ENCODE data around the gene HFM1. TPM values are rescaled to one million over a fixed set of nuclear protein-coding genes. Genes with fewer than 3 reads are reported as not detected.
A peak's percentile ranks its signal among the peaks of the same experiment; 100 is the strongest.

The HFM1 gene
- total and polyA plus RNA-seq, 9 of the 15 experiments (the other 6 are each of a cell fraction or from before 2014, with no cell fraction given), result 1.5 to 6.4 (median 3.7) TPM

DNA sequence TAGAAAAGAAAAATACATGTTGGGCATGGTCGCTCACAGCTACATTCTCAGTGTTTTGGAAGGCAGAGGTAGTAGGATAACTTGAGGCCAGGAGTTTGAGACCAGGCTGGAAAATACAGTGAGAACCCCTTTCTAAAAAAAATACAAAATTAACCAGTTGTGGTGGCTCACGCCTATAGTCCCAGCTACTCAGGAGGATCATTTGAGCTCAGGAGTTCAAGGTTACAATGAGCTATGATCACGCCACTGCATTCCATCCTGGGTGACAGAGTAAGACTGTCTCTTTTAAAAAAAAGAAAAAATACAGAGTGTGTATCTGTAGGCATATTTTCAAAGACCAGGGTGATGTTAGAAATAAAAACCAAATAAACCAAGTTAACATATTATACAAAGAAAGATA, 57.8 kb downstream of the HFM1 start (continued):
- TF ChIP-seq TSC22D4 (tag; IDR thresholded peaks at IDR 0.05) (no peak), TAF1 (IDR thresholded peaks at IDR 0.05; ENCODE audit: control insufficient read depth, extremely low read depth, insufficient read depth, low read length, severe bottlenecking) (no peak), ZNF146 (CRISPR knock-in tag; IDR thresholded peaks at IDR 0.05; ENCODE audit: unreplicated experiment) (no peak), ZFPM2 (CRISPR knock-in tag; IDR thresholded peaks at IDR 0.05) (no peak), ZNF184 (CRISPR knock-in tag; IDR thresholded peaks at IDR 0.05) (no peak), ZKSCAN1 (IDR thresholded peaks at IDR 0.05; ENCODE audit: low read depth, low read length) (no peak), CBX5 (IDR thresholded peaks at IDR 0.05; ENCODE audit: borderline replicate concordance, low read depth) (no peak), BCL6 (CRISPR knock-in tag; IDR thresholded peaks at IDR 0.05) (no peak), NR2C1 (IDR thresholded peaks at IDR 0.05) (no peak), NR2C1 (tag; IDR thresholded peaks at IDR 0.05) (no peak), NFIX (CRISPR knock-in tag; IDR thresholded peaks at IDR 0.05; ENCODE audit: low read depth) (no peak), SMAD1 (IDR thresholded peaks at IDR 0.05; ENCODE audit: low read depth, low read length, partially characterized antibody) (no peak)

GRCh38 chr1:91345395-91346005, 59.1 kb downstream of the HFM1 start:
- DNase-seq (ENCODE audit: extremely low read depth in 1 of 4, low spot score in 3 of 4), result no peak
- no peak overlapping the region for H3K9ac ChIP-seq (ENCODE audit: insufficient read depth in 1 of 2, low read depth in 2 of 2, low read length in 2 of 2)
- H3K4me1 ChIP-seq (replicated peaks in 1 of 2; ENCODE audit: control insufficient read depth in 2 of 2, insufficient read depth in 2 of 2, low read length in 2 of 2), result 0 out of 5 replicates have a peak, but pooled peaks cover 0 to 2% of the 10 kb centered on the region in 2 experiments
- H3K27ac ChIP-seq (ENCODE audit: extremely low read depth, low read depth, low read length), result no peak overlapping the region
- intact Hi-C loops (cut with micrococcal nuclease), result no loop called here
- FAIRE-seq, result no peak
- CTCF ChIA-PET (ENCODE audit: low intra/inter-chr PET ratio), result interaction anchor here (0.6 kb wide), 1 partner anchor 59 kb away, joined by 3 read pairs; no protein-coding TSS in a partner anchor
- no peak for ATAC-seq
- H3K4me2 ChIP-seq (ENCODE audit: insufficient read depth, low read length), result no peak overlapping the region
- no peaks in the 10 kb centered on the region for H3K27me3 ChIP-seq (ENCODE audit: control insufficient read depth in 2 of 2, insufficient read depth in 2 of 2, low read length in 2 of 2)
- in situ Hi-C loops (cut with MboI), result no loop called here
- no peaks in the 10 kb centered on the region for H3K36me3 ChIP-seq (ENCODE audit: control insufficient read depth, insufficient read depth, low read length)
- H3K4me3 ChIP-seq, result no peak overlapping the region
- no peak overlapping the region for H2AFZ ChIP-seq (ENCODE audit: low read depth, low read length)
- 47% methylated on average over 4 of the region's 4 CpGs for WGBS (ENCODE audit: insufficient coverage, low coverage, missing lambda C conversion rate)
- no TSS peak for BruUV-seq (replicated peaks)
- no peaks in the 10 kb centered on the region for H3K9me1 ChIP-seq (ENCODE audit: control insufficient read depth, insufficient read depth, low read length)
- TF ChIP-seq C11orf30 (IDR thresholded peaks at IDR 0.05; ENCODE audit: low read depth) (peak; percentile 95), MAFG (tag; conservative IDR thresholded peaks at IDR 0.05) (peak; percentile 92), MAFF (IDR thresholded peaks at IDR 0.05; ENCODE audit: low read length) (peak; percentile 95), LEF1 (IDR thresholded peaks at IDR 0.05) (no peak), MAFK (IDR thresholded peaks at IDR 0.05; ENCODE audit: low read length) (peak; percentile 95), NR2C2 (CRISPR knock-in tag; IDR thresholded peaks at IDR 0.05) (no peak), NR2C2 (tag; IDR thresholded peaks at IDR 0.05) (no peak), ZNF316 (IDR thresholded peaks at IDR 0.05) (peak; percentile 97), HNRNPUL1 (IDR thresholded peaks at IDR 0.05; ENCODE audit: low read length) (no peak), HINFP (tag; conservative IDR thresholded peaks at IDR 0.05; ENCODE audit: low read depth) (no peak), ZC3H11A (IDR thresholded peaks at IDR 0.05; ENCODE audit: low read depth, low read length) (no peak)
- TF ChIP-seq, protein P1, sequence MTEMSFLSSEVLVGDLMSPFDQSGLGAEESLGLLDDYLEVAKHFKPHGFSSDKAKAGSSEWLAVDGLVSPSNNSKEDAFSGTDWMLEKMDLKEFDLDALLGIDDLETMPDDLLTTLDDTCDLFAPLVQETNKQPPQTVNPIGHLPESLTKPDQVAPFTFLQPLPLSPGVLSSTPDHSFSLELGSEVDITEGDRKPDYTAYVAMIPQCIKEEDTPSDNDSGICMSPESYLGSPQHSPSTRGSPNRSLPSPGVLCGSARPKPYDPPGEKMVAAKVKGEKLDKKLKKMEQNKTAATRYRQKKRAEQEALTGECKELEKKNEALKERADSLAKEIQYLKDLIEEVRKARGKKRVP (CRISPR knock-in tag; IDR thresholded peaks at IDR 0.05), result no peak
- H4K20me1 ChIP-seq (replicated peaks; ENCODE audit: control insufficient read depth, insufficient read depth, low read length), result no peaks in the 10 kb centered on the region
- POLR2A ChIA-PET, result no interaction called here
- no peaks in the 10 kb centered on the region for H3K9me3 ChIP-seq (replicated peaks; ENCODE audit: control insufficient read depth, insufficient read depth, low read depth, low read length)
- H3K79me2 ChIP-seq (ENCODE audit: control insufficient read depth, insufficient read depth, low read length), result no peaks in the 10 kb centered on the region

Data from K562 (cell line).